CD14-positive monocyte (primary cell): ENCODE data around the gene MYBPHL. TPM values are rescaled to one million over a fixed set of nuclear protein-coding genes. Genes with fewer than 3 reads are reported as not detected.

ENCODE experiments used
- DNase-seq, 3 donors: peaks; one replicate each; pipeline ENCODE4 v3.0.0-alpha.2; 2011 to 2022
- H2AFZ ChIP-seq: 2 replicates; pipeline ENCODE4 v1.6.0; 2012; ENCODE audit warnings: mild to moderate bottlenecking, low read depth, low read length, inconsistent platforms; ENCODE audit not compliant: insufficient read depth, poor library complexity, severe bottlenecking
- H3K27ac ChIP-seq, 2 donors: 1 replicate in 1 of 2; 2 replicates in 1 of 2; pipeline ENCODE4 v1.5.1; 2012 to 2013; ENCODE audit warnings: low read length in 2 of 2, control low read depth in 1 of 2, inconsistent platforms in 1 of 2, low read depth in 1 of 2, mild to moderate bottlenecking in 1 of 2
- H3K27me3 ChIP-seq, 2 donors: one replicate each; pipeline versions ENCODE4 v1.6.0 to v1.6.1; 2011 to 2013; ENCODE audit warnings: low read length in 2 of 2; ENCODE audit not compliant: control insufficient read depth in 2 of 2, insufficient read depth in 2 of 2
- H3K36me3 ChIP-seq, 2 donors: replicated peaks in 1 of 2; 1 replicate in 1 of 2; 2 replicates in 1 of 2; pipeline versions ENCODE4 v1.5.1 to v1.6.1; 2012 to 2013; ENCODE audit warnings: low read length in 2 of 2, control low read depth in 1 of 2, inconsistent platforms in 1 of 2, mild to moderate bottlenecking in 1 of 2; ENCODE audit not compliant: insufficient read depth in 2 of 2, control insufficient read depth in 1 of 2
- H3K4me1 ChIP-seq, 2 donors: 1 replicate in 1 of 2; 2 replicates in 1 of 2; pipeline versions ENCODE4 v1.5.1 to v1.6.1; 2012 to 2013; ENCODE audit warnings: low read length in 2 of 2, control low read depth in 1 of 2, inconsistent platforms in 1 of 2, mild to moderate bottlenecking in 1 of 2, moderate library complexity in 1 of 2; ENCODE audit not compliant: insufficient read depth in 2 of 2, control insufficient read depth in 1 of 2
- H3K4me2 ChIP-seq: replicated peaks from 2 replicates; pipeline ENCODE3; 2012; ENCODE audit warnings: low read length, moderate library complexity, mild to moderate bottlenecking; ENCODE audit not compliant: poor library complexity, severe bottlenecking; ENCODE audit errors: extremely low read depth
- H3K4me3 ChIP-seq, 3 experiments: fragments of 200-600 bp in 1 of 3; sonication (generic) in 1 of 3; replicated peaks in 1 of 3; 1 replicate in 2 of 3; 2 replicates in 1 of 3; pipeline ENCODE4 v1.5.1; 2011 to 2013; ENCODE audit warnings: low read length in 3 of 3, mild to moderate bottlenecking in 3 of 3, control low read depth in 2 of 3, low read depth in 2 of 3, inconsistent platforms in 1 of 3, moderate library complexity in 1 of 3
- H3K79me2 ChIP-seq: 2 replicates; pipeline ENCODE4 v1.6.0; 2012; ENCODE audit warnings: mild to moderate bottlenecking, control low read depth, inconsistent platforms, low read length, moderate library complexity; ENCODE audit not compliant: insufficient read depth
- H3K9ac ChIP-seq: 2 replicates; pipeline ENCODE4 v1.6.0; 2017; ENCODE audit warnings: low read length, mild to moderate bottlenecking; ENCODE audit not compliant: insufficient read depth, poor library complexity, severe bottlenecking
- H3K9me3 ChIP-seq, 2 donors: replicated peaks in 1 of 2; 1 replicate in 1 of 2; 2 replicates in 1 of 2; pipeline versions ENCODE4 v1.5.1 to v1.6.1; 2012 to 2013; ENCODE audit warnings: low read length in 2 of 2, control low read depth in 1 of 2; ENCODE audit not compliant: control insufficient read depth in 1 of 2, insufficient read depth in 1 of 2
- H4K20me1 ChIP-seq: 2 replicates; pipeline ENCODE4 v1.6.0; 2012; ENCODE audit warnings: mild to moderate bottlenecking, low read length, control low read depth, moderate library complexity; ENCODE audit not compliant: insufficient read depth
- H3K27ac Mint-ChIP-seq, 7 donors: one replicate each; pipeline ENCODE4 v1.8.0; 2020; ENCODE audit warnings: mild to moderate bottlenecking in 7 of 7, mixed read lengths in 7 of 7, moderate library complexity in 6 of 7, inconsistent platforms in 2 of 7
- H3K27me3 Mint-ChIP-seq, 3 donors: one replicate each; pipeline ENCODE4 v1.8.0; 2021 to 2022; ENCODE audit warnings: low read depth in 3 of 3, mild to moderate bottlenecking in 3 of 3, mixed read lengths in 3 of 3, moderate library complexity in 3 of 3, inconsistent platforms in 1 of 3
- H3K36me3 Mint-ChIP-seq, 2 donors: one replicate each; pipeline ENCODE4 v1.8.0; 2020; ENCODE audit warnings: mixed read lengths in 2 of 2, inconsistent platforms in 1 of 2, mild to moderate bottlenecking in 1 of 2
- H3K4me1 Mint-ChIP-seq: one replicate; pipeline ENCODE4 v1.8.0; 2020; ENCODE audit warnings: mild to moderate bottlenecking, mixed read lengths
- H3K4me3 Mint-ChIP-seq, 2 donors: one replicate each; pipeline ENCODE4 v1.8.0; 2020; ENCODE audit warnings: mild to moderate bottlenecking in 2 of 2, mixed read lengths in 2 of 2, moderate library complexity in 1 of 2
- H3K9me3 Mint-ChIP-seq, 7 donors: one replicate each; pipeline ENCODE4 v1.8.0; 2020 to 2022; ENCODE audit warnings: mixed read lengths in 7 of 7, mild to moderate bottlenecking in 6 of 7, moderate library complexity in 6 of 7, inconsistent platforms in 2 of 7
- WGBS: methylation state at CpG from one replicate; pipeline ENCODE4 v1.1.5; 2013; ENCODE audit warnings: missing lambda C conversion rate; ENCODE audit not compliant: insufficient coverage; 5-methylcytosine and 5-hydroxymethylcytosine counted together
- intact Hi-C, 2 donors: fragments of 100-400 bp; cut with micrococcal nuclease; formaldehyde crosslinking; loops; one replicate each; pipeline versions ENCODE4 v1.15.0 to v1.15.1; 2023
- polyA plus RNA-seq, 3 donors: library from polyadenylated mRNA; depleted of rRNA in 1 of 3; unstranded in 2 of 3; stranded (reverse) in 1 of 3; fragments of 300-500 nt in 2 of 3; fragments of >200 nt in 1 of 3; fragmentation: Illumina TruSeq in 2 of 3; gene quantifications; 1 replicate in 2 of 3; 2 replicates in 1 of 3; pipeline ENCODE4 v1.2.3, GENCODE V29; 2012 to 2021
- TF ChIP-seq, protein P1 (sequence below): fragments of 200-600 bp; IDR thresholded peaks from one replicate; pipeline ENCODE4 v1.8.0; 2022; ENCODE audit warnings: antibody characterized with exemption, mild to moderate bottlenecking

MYBPHL gene
- polyA plus RNA-seq, 3 donors: 0.13 TPM; not detected in 2

DNA sequence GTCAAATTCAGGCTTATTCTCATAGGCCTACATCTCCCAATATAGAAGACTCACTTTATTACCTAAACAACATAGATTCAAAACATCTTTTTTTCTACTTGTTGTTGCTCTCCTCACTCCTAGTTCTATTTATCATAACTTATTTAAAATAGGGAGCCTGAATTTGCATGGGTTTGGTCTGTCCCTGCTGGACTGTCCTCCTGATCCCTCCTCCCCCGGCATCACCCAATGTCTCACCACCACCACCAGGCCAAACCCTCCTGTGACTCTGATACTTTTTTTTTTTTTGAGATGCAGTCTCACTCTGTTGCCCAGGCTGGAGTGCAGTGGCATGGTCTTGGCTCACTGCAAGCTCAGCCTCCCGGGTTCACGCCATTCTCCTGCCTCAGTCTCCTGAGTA is 31.8 kb upstream of the MYBPHL start:
- Mint-ChIP-seq H3K27ac (peak overlapping the region in 4 of 7 donors; percentile 9 to 40 (median 24)), H3K27me3 (peaks cover 0 to 4% (median 0%) of the 10 kb centered on the region in 3 donors), H3K9me3 (peaks cover 0 to 2% (median 0%) of the 10 kb centered on the region in 7 donors), H3K4me1 (no peaks in the 10 kb centered on the region), H3K36me3 (peaks cover 83 to 93% of the 10 kb centered on the region in 2 donors), H3K4me3 (no peak overlapping the region)
- Histone ChIP-seq H4K20me1 (no peaks in the 10 kb centered on the region), H3K4me1 (no peaks in the 10 kb centered on the region), H3K27me3 (no peaks in the 10 kb centered on the region), H3K27ac (no peak overlapping the region), H3K4me2 (no peak overlapping the region), H3K9me3 (no peaks in the 10 kb centered on the region), H3K9ac (no peak overlapping the region), H2AFZ (no peak overlapping the region), H3K36me3 (peaks cover 94 to 100% of the 10 kb centered on the region in 2 donors), H3K4me3 (no peak overlapping the region), H3K79me2 (no peaks in the 10 kb centered on the region)
- no peak for DNase-seq
- intact Hi-C loops: no loop called here
- TF ChIP-seq, protein P1, sequence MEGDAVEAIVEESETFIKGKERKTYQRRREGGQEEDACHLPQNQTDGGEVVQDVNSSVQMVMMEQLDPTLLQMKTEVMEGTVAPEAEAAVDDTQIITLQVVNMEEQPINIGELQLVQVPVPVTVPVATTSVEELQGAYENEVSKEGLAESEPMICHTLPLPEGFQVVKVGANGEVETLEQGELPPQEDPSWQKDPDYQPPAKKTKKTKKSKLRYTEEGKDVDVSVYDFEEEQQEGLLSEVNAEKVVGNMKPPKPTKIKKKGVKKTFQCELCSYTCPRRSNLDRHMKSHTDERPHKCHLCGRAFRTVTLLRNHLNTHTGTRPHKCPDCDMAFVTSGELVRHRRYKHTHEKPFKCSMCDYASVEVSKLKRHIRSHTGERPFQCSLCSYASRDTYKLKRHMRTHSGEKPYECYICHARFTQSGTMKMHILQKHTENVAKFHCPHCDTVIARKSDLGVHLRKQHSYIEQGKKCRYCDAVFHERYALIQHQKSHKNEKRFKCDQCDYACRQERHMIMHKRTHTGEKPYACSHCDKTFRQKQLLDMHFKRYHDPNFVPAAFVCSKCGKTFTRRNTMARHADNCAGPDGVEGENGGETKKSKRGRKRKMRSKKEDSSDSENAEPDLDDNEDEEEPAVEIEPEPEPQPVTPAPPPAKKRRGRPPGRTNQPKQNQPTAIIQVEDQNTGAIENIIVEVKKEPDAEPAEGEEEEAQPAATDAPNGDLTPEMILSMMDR: no peak
- WGBS: no CpG with 5 or more reads among the region's 3 CpGs

- H3K27ac Mint-ChIP-seq: no peak overlapping the region
- H3K27me3 Mint-ChIP-seq: peaks cover 0 to 4% (median 0%) of the 10 kb centered on the region in 3 donors
- H3K4me3 Mint-ChIP-seq: no peak overlapping the region
- no peak for DNase-seq
- peaks cover 0 to 5% (median 2%) of the 10 kb centered on the region in 7 donors for H3K9me3 Mint-ChIP-seq
- Histone ChIP-seq H3K27me3 (no peaks in the 10 kb centered on the region), H3K9ac (no peak overlapping the region), H4K20me1 (no peaks in the 10 kb centered on the region), H3K4me2 (no peak overlapping the region), H3K79me2 (no peaks in the 10 kb centered on the region), H3K36me3 (peaks cover 95 to 100% of the 10 kb centered on the region in 2 donors), H3K9me3 (peaks cover under 1% of the 10 kb centered on the region in 2 donors), H3K4me3 (no peak overlapping the region), H3K4me1 (no peaks in the 10 kb centered on the region), H3K27ac (no peak overlapping the region), H2AFZ (no peak overlapping the region)
- 100% methylated on average over 2 of the region's 6 CpGs for WGBS
- TF ChIP-seq, protein P1: no peak
- peaks cover 83 to 93% of the 10 kb centered on the region in 2 donors for H3K36me3 Mint-ChIP-seq
- no peaks in the 10 kb centered on the region for H3K4me1 Mint-ChIP-seq
- intact Hi-C loops: no loop called here
These were observed 31.3 kb upstream of the MYBPHL start for GRCh38 chr1:109338091-109338490.
